Adipose tissue (tissue), 3 donors: ENCODE data around the gene MAPK1. TPM values are rescaled to one million over a fixed set of nuclear protein-coding genes. Genes with fewer than 3 reads are reported as not detected.
"Not testable (repeated sequence)": the region's sequence is repeated elsewhere in the genome, so short reads cannot be mapped to it uniquely, and the experiment has no call there.

Source experiments
- H3K27ac ChIP-seq: one replicate; pipeline ENCODE4 v1.5.1; 2013; ENCODE audit warnings: low read depth, low read length
- WGBS, 3 donors: extraction: QIAGEN DNeasy Blood & Tissue Kit; methylation state at CpG; one replicate each; pipeline ENCODE4 v1.1.7; 2013; 5-methylcytosine and 5-hydroxymethylcytosine counted together
- polyA plus RNA-seq, 3 donors: library from polyadenylated mRNA; stranded (reverse); fragments of 200-250 nt; gene quantifications; one replicate each; pipeline ENCODE4 v1.2.3, GENCODE V29; 2013
- donor health status: healthy with polysubstance abuse.
- donor health status: Bipolar disorder and iron deficiency.
- donor health status: healthy.

MAPK1 gene
- polyA plus RNA-seq, 3 donors = 12.6 to 22.3 (median 16.6) TPM

- H3K27ac ChIP-seq = no peak overlapping the region
These were observed 20.4 kb upstream of the MAPK1 start for GRCh38 chr22:21887841-21888240.

DNA sequence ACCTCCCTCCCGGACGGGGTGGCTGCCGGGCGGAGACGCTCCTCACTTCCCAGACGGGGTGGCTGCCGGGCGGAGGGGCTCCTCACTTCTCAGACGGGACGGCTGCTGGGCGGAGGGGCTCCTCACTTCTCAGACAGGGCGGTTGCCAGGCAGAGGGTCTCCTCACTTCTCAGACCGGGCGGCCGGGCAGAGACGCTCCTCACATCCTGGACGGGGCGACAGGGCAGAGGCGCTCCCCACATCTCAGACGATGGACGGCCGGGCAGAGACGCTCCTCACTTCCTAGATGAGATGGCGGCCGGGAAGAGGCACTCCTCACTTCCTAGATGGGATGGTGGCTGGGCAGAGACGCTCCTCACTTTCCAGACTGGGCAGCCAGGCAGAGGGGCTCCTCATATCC is 16.5 kb upstream of the MAPK1 start:
- H3K27ac ChIP-seq = not testable (repeated sequence)
- WGBS, 3 donors = 91 to 100% (median 99%) methylated on average over 15 to 20 of the region's 26 CpGs

GRCh38 chr22:21882754-21883333 is 15.4 kb upstream of the MAPK1 start:
- not testable (repeated sequence) for H3K27ac ChIP-seq
- WGBS, 3 donors = 20 to 88% (median 83%) methylated on average over 1 of the region's 7 CpGs

GRCh38 chr22:21881841-21882753 is 14.7 kb upstream of the MAPK1 start:
- WGBS, 3 donors = 87 to 94% (median 93%) methylated on average over 10 of the region's 10 CpGs
- H3K27ac ChIP-seq = no peak overlapping the region

GRCh38 chr22:21876486-21877176 is 9.2 kb upstream of the MAPK1 start:
- no peak overlapping the region for H3K27ac ChIP-seq

GRCh38 chr22:21874953-21875352 is 7.5 kb upstream of the MAPK1 start:
- not testable (repeated sequence) for H3K27ac ChIP-seq
- 82 to 85% (median 83%) methylated on average over 4 of the region's 4 CpGs for WGBS, 3 donors

More at GRCh38 chr22:21876486-21877176, 9.2 kb upstream of the MAPK1 start:
- 32 to 58% (median 37%) methylated on average over 4 of the region's 4 CpGs for WGBS, 3 donors

DNA sequence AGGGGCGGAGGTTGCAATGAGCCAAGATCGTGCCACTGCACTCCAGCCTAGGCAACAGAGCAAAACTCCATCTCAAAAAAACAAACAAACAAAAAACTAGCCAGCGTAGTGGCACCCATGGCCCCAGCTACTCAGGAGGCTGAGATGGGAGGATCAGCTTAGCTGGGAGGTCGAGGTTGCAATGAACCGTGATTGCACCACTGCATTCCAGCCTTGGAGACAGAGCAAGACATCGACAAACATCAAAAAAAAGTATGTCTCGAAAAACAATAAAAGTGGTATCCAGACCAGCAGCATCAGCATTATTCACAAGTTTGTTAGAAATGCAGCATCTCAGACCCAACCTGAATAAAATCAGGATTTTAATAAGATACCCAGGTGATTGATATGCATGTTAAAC is 6.2 kb upstream of the MAPK1 start:
- 90 to 95% (median 95%) methylated on average over 7 of the region's 7 CpGs for WGBS, 3 donors
- H3K27ac ChIP-seq = no peak overlapping the region

DNA sequence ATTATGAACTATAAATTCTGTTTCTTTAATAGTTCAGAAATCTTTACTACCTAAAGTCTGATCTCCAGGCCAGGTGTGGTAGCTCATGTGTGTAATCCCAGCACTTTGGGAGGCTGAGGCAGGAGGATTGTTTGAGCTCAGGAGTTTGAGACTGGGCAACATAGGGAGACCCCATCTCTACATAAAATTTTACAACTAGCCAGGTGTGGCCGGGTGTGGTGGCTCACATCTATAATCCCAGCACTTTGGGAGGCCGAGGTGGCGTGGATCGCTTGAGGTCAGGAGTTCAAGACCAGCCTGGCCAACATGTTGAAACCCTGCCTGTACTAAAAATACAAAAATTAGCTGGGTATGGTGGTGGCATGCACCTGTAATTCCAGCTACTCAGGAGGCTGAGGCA is 5.3 kb upstream of the MAPK1 start:
- WGBS, 3 donors = 94 to 96% (median 96%) methylated on average over 4 of the region's 4 CpGs
- not testable (repeated sequence) for H3K27ac ChIP-seq

DNA sequence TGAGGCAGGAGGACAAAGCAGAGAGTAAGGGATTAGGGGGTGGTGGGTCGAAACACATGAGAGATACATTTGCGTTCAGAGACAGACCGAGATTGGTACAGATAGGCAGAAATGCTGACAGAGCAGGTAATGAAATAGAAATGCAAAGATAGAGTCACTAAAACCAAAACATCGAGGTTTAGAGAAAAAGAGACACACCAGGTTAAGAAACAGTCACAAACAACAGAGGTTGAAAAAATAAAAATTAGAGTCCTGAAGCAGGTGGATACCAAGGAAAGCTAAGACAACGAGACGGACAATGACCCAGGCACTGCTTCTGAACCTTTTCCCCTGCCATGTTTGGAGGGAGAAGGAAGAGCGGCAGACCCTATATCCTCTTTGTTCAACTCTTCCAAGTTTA is 1.2 kb upstream of the MAPK1 start:
- no peak overlapping the region for H3K27ac ChIP-seq
- 86 to 98% (median 95%) methylated on average over 7 of the region's 7 CpGs for WGBS, 3 donors

GRCh38 chr22:21866833-21867527 is 465 bp downstream of the MAPK1 start:
- 0 to 1% (median 0%) methylated on average over 54 to 91 of the region's 91 CpGs for WGBS, 3 donors
- H3K27ac ChIP-seq = peak overlapping the region; percentile 74

GRCh38 chr22:21865041-21865440 is 2.4 kb downstream of the MAPK1 start:
- no peak overlapping the region for H3K27ac ChIP-seq
- 15 to 24% (median 22%) methylated on average over 3 of the region's 3 CpGs for WGBS, 3 donors

DNA sequence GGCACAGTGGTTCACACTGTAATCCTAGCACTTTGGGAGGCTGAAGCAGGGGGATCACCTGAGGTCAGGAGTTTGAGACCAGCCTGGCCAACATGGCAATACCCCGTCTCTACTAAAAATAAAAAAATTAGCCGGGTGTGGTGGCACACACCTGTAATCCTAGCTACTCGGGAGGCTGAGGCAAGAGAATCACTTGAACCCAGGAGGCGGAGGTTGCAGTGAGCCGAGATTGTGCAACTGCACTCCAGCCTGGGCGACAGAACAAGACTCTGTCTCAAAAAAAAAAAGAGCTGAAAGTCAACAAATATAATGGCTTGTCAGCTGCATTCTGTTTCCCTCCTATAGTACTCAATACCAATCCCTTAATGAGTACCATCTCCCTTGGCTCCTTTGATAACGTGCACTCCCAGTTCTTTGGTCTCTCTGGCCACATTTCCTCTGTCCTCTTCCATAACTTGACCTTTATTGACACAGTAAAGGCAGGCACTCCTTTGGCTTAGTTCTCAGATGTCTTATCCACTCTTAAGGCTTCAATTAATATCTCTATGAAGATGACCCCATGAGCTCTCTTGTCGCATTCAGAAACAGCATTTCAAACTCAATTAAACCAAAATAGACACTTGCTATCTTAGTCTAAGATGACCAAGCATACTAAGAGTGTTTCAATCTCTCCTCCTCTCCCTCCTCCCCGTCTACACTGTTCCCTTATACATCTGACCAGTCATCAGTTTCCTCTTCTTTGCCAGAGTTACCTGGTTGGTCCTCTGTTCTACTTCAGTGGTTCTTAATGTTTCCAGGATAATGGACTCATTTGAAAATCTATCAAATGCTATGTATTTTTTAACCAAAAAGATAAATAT is 4.8 kb downstream of the MAPK1 start:
- H3K27ac ChIP-seq = no peak overlapping the region
- 70 to 79% (median 70%) methylated on average over 9 of the region's 9 CpGs for WGBS, 3 donors

DNA sequence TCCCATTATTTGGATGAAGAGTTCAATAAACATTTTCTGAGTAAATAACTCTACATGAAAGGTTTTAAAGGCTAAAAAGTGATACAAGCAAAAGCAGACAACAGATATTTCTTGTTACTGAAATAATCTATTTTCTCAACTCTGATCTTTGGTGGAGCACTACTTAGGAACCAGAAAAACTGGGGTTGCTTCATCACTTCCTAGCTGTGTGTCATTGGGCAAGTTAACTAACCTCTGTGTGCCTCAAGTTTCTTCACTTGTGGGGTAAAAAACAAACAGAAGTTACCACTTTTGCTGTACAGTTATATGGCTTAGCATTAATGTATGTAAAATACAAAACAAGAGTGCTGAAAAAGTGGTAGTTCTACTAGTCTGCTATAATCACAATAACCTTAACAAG is 5.6 kb downstream of the MAPK1 start:
- H3K27ac ChIP-seq = no peak overlapping the region

DNA sequence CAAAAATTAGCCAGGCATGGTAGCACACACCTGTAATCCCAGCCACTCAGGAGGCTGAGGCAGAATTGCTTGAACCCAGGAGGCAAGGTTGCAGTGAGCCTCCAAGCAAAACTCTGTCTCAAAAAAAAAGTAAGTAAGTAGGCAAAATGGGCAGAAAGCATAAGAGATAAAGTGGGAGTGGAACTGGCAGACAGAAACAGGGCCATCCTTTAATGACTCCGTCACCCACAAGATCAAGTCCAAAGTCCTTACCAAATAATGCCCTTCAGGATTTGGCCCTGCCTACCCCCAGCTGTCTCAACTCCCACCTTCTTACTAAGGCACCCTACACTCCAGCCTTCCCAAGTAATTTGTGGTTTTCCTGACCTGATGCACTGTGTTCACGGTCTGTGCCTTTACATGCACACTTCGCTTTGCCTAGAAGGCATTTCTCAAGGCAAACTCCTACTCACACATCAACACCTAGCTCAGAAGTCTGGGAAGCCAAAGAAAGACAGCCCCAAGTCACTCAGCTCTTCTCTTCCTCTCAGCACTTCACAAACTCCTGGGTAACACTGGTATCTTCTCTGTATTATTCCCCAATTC is 6.1 kb downstream of the MAPK1 start:
- WGBS, 3 donors = 57 to 75% (median 68%) methylated on average over 3 of the region's 3 CpGs

DNA sequence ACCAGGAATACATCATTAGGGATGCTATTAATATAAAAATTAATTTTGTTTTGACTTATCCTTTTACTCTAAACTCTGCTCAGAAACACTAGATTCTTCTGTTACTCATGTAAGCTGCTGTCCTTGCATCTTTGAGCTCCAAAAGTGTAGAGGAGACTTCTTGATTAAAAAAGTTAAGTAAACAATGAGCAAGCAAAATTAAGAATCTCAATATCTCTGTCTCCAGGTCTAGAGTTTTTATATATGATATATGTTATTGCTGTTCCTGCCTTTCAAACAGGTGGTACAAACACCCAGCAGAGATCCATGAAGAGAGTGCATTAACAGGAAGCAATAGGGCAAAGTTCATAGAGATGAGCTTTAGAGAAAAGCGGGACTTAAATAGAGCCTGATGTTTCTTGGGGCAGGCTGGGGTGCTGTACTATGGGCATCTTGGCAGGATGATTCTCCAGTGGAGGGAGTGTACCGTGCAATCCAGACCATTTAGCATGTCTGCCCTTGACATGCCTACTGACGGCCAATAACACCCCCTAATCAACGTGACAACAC is 6.9 kb downstream of the MAPK1 start:
- whole genome bisulfite sequencing, 3 donors = 44 to 84% (median 74%) methylated on average over 4 of the region's 4 CpGs
- H3K27ac ChIP-seq = no peak overlapping the region

More for the DNA sequence above, 6.1 kb downstream of the MAPK1 start:
- H3K27ac ChIP-seq = no peak overlapping the region

- no peak overlapping the region for H3K27ac ChIP-seq
- WGBS, 3 donors = 48 to 60% (median 58%) methylated on average over 4 of the region's 4 CpGs
These were observed 9.2 kb downstream of the MAPK1 start for GRCh38 chr22:21858025-21858764.

DNA sequence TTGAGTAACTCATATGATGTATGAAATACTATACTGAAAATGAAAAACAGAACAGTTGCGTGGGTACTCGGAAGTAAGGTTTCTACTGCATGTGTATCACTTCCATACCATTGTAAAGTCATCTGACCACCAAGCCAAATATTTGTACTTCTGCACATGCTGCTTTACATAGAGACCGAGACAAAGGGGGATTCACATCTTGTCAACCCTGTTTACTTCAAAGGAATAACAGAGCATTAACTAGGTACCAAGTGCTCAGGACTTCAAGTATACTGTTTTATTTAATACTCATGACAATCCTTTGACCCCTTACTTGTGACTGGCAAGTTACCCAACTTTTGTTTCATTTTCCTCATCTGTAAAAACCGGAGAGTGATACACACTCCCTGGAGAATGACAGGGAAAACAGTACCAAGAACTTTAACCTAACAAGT is 9.9 kb downstream of the MAPK1 start:
- WGBS, 3 donors = 37 to 46% (median 41%) methylated on average over 4 of the region's 4 CpGs
- no peak overlapping the region for H3K27ac ChIP-seq
